Activated CD8-positive, alpha-beta memory T cell treated with anti-CD3 and anti-CD28 coated beads, Interleukin-2, amount 50 U/mL, for 4 hours (primary cell): ENCODE measurements around the gene HARS1.
A peak's percentile ranks its signal among the peaks of the same experiment; 100 is the strongest.
"Not testable (repeated sequence)": the region's sequence is repeated elsewhere in the genome, so short reads cannot be mapped to it uniquely, and the experiment has no call there.

Source experiments
- DNase-seq: peaks from one replicate; pipeline ENCODE4 v3.0.0-alpha.2; 2020

Gene HARS1

GRCh38 chr5:140632366-140633020 lies 58.7 kb downstream of the HARS1 start:
- DNase-seq, result peak; percentile 45

DNA sequence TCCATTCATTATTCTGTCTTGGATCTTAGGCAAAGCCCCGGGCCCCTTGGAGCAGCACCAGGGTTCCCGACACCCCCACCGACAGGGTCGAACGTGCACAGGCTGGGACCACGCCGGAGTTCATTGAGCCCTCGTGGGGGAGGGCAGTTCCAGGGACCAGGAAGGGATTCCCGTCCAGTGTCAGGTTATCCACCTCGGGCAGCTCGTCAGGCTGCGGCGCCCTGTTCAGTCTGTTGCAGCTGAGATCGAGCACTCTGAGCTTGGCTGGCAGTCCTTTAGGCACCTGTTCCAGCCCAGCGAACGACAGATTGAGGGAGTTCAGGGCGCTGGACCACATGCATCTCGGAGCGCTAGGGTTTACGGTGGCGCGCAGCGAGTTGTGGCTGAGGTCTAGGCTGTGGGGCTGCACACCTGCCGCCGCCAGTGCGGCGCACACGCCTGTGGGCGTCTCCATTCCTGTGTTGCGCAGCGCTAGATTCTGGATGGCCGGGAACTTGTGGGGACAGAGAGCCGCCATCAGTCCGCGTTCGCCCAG lies 59.3 kb downstream of the HARS1 start:
- peak; percentile 32 for DNase-seq

- no peak for DNase-seq
Measured at GRCh38 chr5:140631036-140631417, 60.1 kb downstream of the HARS1 start.

GRCh38 chr5:140630292-140631035 lies 60.7 kb downstream of the HARS1 start:
- no peak for DNase-seq

DNA sequence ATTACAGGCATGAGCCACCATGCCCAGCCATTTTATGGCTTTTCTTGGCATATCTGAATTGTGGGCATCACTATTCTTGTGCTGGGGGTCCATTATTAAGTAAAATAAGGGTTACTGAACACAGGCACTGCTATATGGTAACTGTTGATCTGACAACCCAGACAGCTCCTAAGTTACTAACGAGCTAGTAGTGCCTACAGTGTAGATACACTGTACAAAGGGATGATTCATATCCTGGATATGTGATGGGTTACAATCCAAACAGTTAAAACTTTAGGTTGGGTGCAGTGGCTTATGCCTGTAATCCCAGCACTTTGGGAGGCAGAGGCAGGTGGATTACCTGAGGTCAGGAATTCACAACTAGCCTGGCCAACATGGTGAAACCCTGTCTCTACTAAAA lies 62.5 kb downstream of the HARS1 start:
- DNase-seq, result no peak

DNA sequence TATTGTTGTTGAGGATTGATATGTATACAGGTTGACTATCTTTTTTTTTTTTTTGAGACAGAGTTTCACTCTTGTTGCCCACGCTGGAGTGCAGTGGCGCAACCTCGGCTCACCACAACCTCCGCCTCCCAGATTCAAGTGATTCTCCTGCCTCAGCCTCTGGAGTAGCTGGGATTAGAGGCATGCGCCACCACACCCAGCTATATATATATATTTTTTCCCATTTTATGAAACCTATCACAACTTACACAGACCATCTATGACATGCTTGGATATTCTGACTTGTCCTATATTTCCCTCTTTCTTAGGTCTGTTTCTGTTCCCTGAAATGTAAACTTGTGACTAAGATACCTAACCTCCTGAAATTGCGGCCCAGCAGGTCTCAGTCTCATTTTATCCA lies 63.2 kb downstream of the HARS1 start:
- no peak for DNase-seq

GRCh38 chr5:140624886-140625285 lies 66.3 kb downstream of the HARS1 start:
- DNase-seq, result not testable (repeated sequence)
